Activated T-helper 2 cell treated with anti-CD3 and anti-CD28 coated beads, Interferon-gamma antibody, Interleukin-2, Interleukin-4, amounts not matched to agents 10 μg/mL and 5 μg/mL and 100 μg/mL, durations not matched to agents 14 hours and 24 hours and 36 hours (primary cell): Measurements from ENCODE around the gene HOXA13. TPM values are rescaled to one million over a fixed set of nuclear protein-coding genes. Genes with fewer than 3 reads are reported as not detected.

Experiments
- DNase-seq: peaks from one replicate; pipeline ENCODE4 v3.0.0; 2021; ENCODE audit warnings: low spot score
- H3K27ac Mint-ChIP-seq: one replicate; pipeline ENCODE4 v1.8.0; 2021; ENCODE audit warnings: mixed read lengths
- H3K27me3 Mint-ChIP-seq: one replicate; pipeline ENCODE4 v1.8.0; 2021; ENCODE audit warnings: low read depth, mixed read lengths
- H3K36me3 Mint-ChIP-seq: one replicate; pipeline ENCODE4 v1.8.0; 2021; ENCODE audit warnings: low read depth, mixed read lengths
- H3K4me1 Mint-ChIP-seq: one replicate; pipeline ENCODE4 v1.8.0; 2021; ENCODE audit warnings: low read depth, mixed read lengths
- H3K4me3 Mint-ChIP-seq: one replicate; pipeline ENCODE4 v1.8.0; 2021; ENCODE audit warnings: low read depth, mild to moderate bottlenecking, moderate library complexity, mixed read lengths
- H3K9me3 Mint-ChIP-seq: one replicate; pipeline ENCODE4 v1.8.0; 2021; ENCODE audit warnings: mixed read lengths
- intact Hi-C: fragments of 100-400 bp; cut with micrococcal nuclease; formaldehyde crosslinking; loops from one replicate; pipeline ENCODE4 v1.15.1; 2023
- total RNA-seq: library from RNA; stranded (reverse); gene quantifications from 2 replicates; pipeline ENCODE4 v1.2.3, GENCODE V29; 2022

The HOXA13 gene
- total RNA-seq, 1 donor from 2014 or later = not detected

DNA sequence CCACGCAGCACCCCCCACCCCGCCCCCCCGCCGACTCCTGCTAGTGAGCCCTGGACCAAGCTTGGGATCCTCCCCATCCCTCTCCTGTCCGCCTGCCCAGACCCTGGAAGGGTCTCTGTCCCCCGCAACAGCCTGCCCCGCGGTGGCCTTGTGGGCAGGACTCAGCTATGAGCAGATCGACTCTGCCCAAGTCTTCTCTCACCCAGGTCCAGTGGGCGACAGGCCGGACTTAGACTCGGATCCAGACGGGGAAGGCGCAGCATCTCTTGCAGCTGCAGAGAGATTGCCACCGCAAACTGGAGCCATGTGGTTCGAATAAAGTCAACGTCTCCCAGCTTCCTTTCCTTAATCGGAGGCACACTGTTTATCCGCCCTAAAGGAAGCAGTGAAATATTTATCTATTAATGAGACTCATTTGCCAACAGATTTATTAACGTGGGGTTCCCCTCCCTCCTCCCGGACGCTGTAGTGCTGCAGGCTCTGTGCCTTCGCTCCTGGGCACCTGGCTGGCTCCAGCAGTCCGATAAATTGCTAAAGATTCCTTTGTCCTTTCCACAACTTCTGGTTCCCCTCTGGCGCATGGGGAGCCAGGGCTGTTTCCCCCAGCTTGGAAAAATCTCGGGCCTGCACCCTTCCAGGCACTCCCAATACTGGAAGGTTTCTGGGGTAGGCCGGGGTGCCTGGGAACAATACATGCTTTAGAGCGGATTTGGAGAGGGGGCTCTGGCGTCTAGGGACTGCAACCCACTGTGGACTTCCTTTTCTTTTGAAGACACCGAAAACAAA, 42.8 kb downstream of the HOXA13 start:
- intact Hi-C loops = loop anchor here (1.0 to 10.0 kb wide), 6 partner anchors 8 to 1798 kb away; partner anchors contain the start of genes EVX1, HOXA11, HOXA9 and TRIL
- peaks cover 11% of the 10 kb centered on the region for H3K4me1 Mint-ChIP-seq
- H3K27me3 Mint-ChIP-seq = peaks cover 84% of the 10 kb centered on the region
- H3K36me3 Mint-ChIP-seq = peaks cover 4% of the 10 kb centered on the region
- no peak overlapping the region for H3K4me3 Mint-ChIP-seq
- H3K27ac Mint-ChIP-seq = no peak overlapping the region
- no peaks in the 10 kb centered on the region for H3K9me3 Mint-ChIP-seq
- no peak for DNase-seq

DNA sequence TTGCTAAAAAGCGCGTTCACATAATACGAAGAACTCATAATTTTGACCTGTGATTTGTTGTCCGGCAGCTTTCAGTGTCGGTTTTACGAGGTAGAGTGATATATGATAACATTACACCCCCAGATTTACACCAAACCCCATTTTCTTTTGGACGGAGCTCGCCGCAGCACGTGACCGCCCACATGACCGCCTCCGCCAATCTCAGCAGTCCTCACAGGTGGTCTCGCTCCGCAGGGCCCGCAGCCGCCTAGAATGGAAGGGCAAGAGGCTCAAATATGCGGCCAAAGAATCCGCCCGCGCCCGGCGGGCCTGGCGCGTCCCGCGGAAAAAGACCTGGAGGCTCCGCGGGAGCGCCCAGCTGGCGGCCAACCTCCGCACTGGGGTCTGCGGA, 43.4 kb downstream of the HOXA13 start, which contains the start of gene HOXA7:
TSS of gene HOXA7 (minus strand) at position 168 of the 391 bp plus-strand sequence. CDS start at position 38, 130 bp downstream.
- no peak within 1 kb of the TSS for H3K27ac Mint-ChIP-seq
- no peak for DNase-seq
- no peaks in the 10 kb centered on the region for H3K9me3 Mint-ChIP-seq
- H3K36me3 Mint-ChIP-seq = peaks cover 4% of the 10 kb centered on the region
- intact Hi-C loops = loop anchor here (1.0 to 10.0 kb wide), 6 partner anchors 9 to 1798 kb away; partner anchors contain the start of genes EVX1, HOXA11, HOXA9 and TRIL
- H3K27me3 Mint-ChIP-seq = peaks cover 87% of the 10 kb centered on the region
- H3K4me3 Mint-ChIP-seq = no peak within 1 kb of the TSS
- peaks cover 14% of the 10 kb centered on the region for H3K4me1 Mint-ChIP-seq

DNA sequence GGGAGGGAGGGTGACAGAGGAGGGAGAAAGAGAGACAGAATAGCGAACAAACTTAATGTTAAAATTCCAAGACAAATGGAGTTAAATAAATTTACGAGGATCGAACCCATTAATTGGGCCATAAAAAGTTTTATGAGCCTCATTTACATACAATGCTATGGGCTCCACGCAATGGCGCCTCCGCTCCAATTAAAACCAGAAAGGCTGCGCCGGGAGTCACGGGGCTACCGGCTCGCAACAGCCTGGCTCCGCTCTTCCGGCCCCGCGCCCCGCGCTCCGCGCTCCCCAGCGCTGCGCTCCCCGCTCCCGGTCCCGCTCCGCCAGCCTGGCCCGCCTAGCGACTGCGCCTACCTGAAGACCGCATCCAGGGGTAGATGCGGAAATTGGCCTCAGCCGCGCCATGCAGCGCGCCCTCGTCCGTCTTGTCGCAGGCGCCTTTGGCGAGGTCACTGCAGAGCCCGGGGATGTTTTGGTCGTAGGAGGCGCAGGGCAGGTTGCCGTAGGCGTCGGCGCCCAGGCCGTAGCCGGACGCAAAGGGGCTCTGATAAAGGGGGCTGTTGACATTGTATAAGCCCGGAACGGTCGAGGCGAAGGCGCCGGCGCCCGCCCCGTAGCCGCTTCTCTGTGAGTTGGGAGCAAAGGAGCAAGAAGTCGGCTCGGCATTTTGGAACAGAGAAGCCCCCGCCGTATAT, 43.9 kb downstream of the HOXA13 start:
- DNase-seq = no peak
- H3K27me3 Mint-ChIP-seq = peaks cover 89% of the 10 kb centered on the region
- no peaks in the 10 kb centered on the region for H3K9me3 Mint-ChIP-seq
- no peak overlapping the region for H3K27ac Mint-ChIP-seq
- H3K4me1 Mint-ChIP-seq = peaks cover 16% of the 10 kb centered on the region
- H3K4me3 Mint-ChIP-seq = no peak overlapping the region
- intact Hi-C loops = loop anchor here (1.0 to 10.0 kb wide), 6 partner anchors 9 to 1799 kb away; partner anchors contain the start of genes EVX1, HOXA11, HOXA9 and TRIL
- peaks cover 4% of the 10 kb centered on the region for H3K36me3 Mint-ChIP-seq

- intact Hi-C loops = loop anchor here (5.0 to 10.0 kb wide), 3 partner anchors 42 to 1800 kb away; partner anchors contain the start of gene TRIL
- peaks cover 16% of the 10 kb centered on the region for H3K4me1 Mint-ChIP-seq
These were observed 44.7 kb downstream of the HOXA13 start for GRCh38 chr7:27154901-27155815.

GRCh38 chr7:27154369-27154768, 45.5 kb downstream of the HOXA13 start:
- no peak overlapping the region for H3K27ac Mint-ChIP-seq
- peaks cover 14% of the 10 kb centered on the region for H3K4me1 Mint-ChIP-seq
- H3K9me3 Mint-ChIP-seq = no peaks in the 10 kb centered on the region
- no peak for DNase-seq
- intact Hi-C loops = loop anchor here (5.0 to 10.0 kb wide), 2 partner anchors 1292 to 1800 kb away; partner anchors contain the start of gene TRIL
- H3K27me3 Mint-ChIP-seq = peaks cover 92% of the 10 kb centered on the region
- H3K4me3 Mint-ChIP-seq = no peak overlapping the region
- peaks cover 4% of the 10 kb centered on the region for H3K36me3 Mint-ChIP-seq

More at GRCh38 chr7:27154901-27155815, 44.7 kb downstream of the HOXA13 start:
- H3K4me3 Mint-ChIP-seq = no peak overlapping the region
- peaks cover 4% of the 10 kb centered on the region for H3K36me3 Mint-ChIP-seq
- H3K27me3 Mint-ChIP-seq = peaks cover 92% of the 10 kb centered on the region
- no peak for DNase-seq
- H3K9me3 Mint-ChIP-seq = no peaks in the 10 kb centered on the region
- no peak overlapping the region for H3K27ac Mint-ChIP-seq

- Mint-ChIP-seq H3K36me3 (peaks cover 4% of the 10 kb centered on the region), H3K27me3 (peaks cover 89% of the 10 kb centered on the region), H3K4me3 (no peak overlapping the region), H3K9me3 (no peaks in the 10 kb centered on the region), H3K4me1 (peaks cover 14% of the 10 kb centered on the region), H3K27ac (no peak overlapping the region)
- intact Hi-C loops = loop anchor here (5.0 to 10.0 kb wide), 2 partner anchors 1291 to 1801 kb away; partner anchors contain the start of gene TRIL
- DNase-seq = no peak
These were observed 46.4 kb downstream of the HOXA13 start for GRCh38 chr7:27153526-27153925.

DNA sequence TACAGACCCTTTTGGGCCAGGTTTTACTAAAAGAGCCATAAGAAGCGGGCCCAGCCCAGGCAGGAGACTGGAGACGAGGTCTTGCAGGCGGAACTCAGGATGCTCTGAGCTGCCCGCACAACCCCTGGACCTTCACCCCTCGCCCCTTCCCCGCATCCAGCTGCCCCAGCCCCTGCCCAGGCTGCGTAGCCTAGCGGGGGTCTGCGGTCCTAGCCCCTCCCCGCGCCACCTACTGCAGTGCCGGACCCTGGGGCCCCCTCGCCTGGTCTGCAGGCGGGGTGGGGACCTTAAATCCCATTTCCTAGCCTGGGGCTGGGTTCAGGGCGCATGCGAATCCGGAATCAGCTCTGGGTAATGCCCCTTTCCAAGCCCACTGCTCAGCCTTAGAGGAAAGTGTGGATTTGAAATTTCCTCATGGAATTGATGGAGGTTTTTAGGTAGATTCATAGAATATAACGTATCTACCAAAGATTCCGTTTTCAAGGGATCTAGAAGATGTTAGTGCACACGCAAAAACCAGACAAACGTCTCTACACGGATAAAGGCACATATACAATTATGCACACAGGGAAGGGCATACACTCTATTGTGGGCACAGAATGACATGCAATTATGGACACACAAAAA, 47.0 kb downstream of the HOXA13 start:
- DNase-seq = no peak
- peaks cover 4% of the 10 kb centered on the region for H3K36me3 Mint-ChIP-seq
- no peak overlapping the region for H3K27ac Mint-ChIP-seq
- H3K27me3 Mint-ChIP-seq = peaks cover 89% of the 10 kb centered on the region
- intact Hi-C loops = loop anchor here (5.0 to 10.0 kb wide), 2 partner anchors 1291 to 1802 kb away; partner anchors contain the start of gene TRIL
- H3K4me3 Mint-ChIP-seq = no peak overlapping the region
- peaks cover 17% of the 10 kb centered on the region for H3K4me1 Mint-ChIP-seq
- H3K9me3 Mint-ChIP-seq = no peaks in the 10 kb centered on the region

DNA sequence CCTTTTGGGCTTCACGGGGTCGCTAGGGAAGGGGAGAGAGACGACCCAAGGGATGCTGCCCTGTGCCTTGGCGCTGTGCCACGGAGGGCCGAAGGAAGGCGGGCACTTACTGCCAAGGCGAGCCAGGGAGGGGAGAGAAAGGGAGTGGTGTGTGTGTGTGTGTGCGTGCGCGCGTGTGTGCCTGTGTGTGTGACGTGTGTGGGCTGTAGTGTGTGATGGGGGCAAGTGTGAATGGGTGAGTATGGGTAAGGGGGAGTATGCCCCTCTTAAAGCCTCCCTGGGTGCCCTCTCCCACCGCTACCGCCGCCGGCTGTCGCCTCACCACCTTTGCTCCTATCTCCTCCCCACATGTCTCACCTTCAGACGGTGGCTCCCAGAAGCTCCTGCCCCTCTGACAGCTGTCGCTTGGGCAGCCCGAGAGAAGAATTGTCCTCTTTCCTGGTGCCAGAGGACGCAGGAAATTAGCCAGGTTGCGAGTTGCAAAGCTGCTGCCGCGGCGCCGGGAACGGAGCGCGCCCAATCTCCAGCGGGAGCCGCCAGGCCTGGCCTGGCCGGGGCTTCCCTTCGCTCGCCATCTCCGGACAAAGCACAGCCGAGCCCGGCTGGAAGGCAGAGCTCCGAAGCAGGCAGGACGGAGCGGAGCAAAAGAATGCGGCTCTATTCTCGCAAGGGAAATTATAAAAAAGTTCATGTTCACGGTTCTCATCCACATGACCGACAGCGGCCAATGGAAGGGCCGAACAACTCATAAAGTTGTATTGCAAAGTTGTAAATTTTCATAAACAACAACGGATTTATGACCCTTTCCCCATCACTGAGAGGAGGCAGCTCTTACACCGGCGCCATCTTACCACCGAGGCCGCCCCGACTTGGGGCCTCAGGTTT, 47.7 kb downstream of the HOXA13 start, which contains the start of gene HOXA3:
TSS of gene HOXA3 (minus strand) at position 653 of the 885 bp plus-strand sequence. CDS start 41,943 bp downstream, outside the sequence.
- Mint-ChIP-seq H3K27ac (no peak within 1 kb of the TSS), H3K4me1 (peaks cover 17% of the 10 kb centered on the region), H3K36me3 (peaks cover 4% of the 10 kb centered on the region), H3K4me3 (peak within 1 kb of the TSS; percentile 60), H3K27me3 (peaks cover 87% of the 10 kb centered on the region), H3K9me3 (no peaks in the 10 kb centered on the region)
- no peak for DNase-seq
- intact Hi-C loops = loop anchor here (2.0 to 10.0 kb wide), 4 partner anchors 13 to 1803 kb away; partner anchors contain the start of genes HOXA9 and TRIL

GRCh38 chr7:27151341-27151930, 48.5 kb downstream of the HOXA13 start:
- Mint-ChIP-seq H3K27ac (no peak overlapping the region), H3K36me3 (peaks cover 4% of the 10 kb centered on the region)

GRCh38 chr7:27150568-27151340, 49.1 kb downstream of the HOXA13 start:
- Mint-ChIP-seq H3K9me3 (no peaks in the 10 kb centered on the region), H3K27ac (no peak overlapping the region), H3K36me3 (peaks cover 4% of the 10 kb centered on the region), H3K4me1 (peaks cover 17% of the 10 kb centered on the region), H3K4me3 (peak overlapping the region; percentile 60), H3K27me3 (peaks cover 88% of the 10 kb centered on the region)
- intact Hi-C loops = loop anchor here (2.0 to 10.0 kb wide), 4 partner anchors 14 to 1804 kb away; partner anchors contain the start of genes HOXA9 and TRIL
- peak; percentile 55 for DNase-seq

More at GRCh38 chr7:27151341-27151930, 48.5 kb downstream of the HOXA13 start:
- DNase-seq = no peak
- intact Hi-C loops = loop anchor here (2.0 to 10.0 kb wide), 4 partner anchors 13 to 1803 kb away; partner anchors contain the start of genes HOXA9 and TRIL
- H3K27me3 Mint-ChIP-seq = peaks cover 88% of the 10 kb centered on the region
- peaks cover 17% of the 10 kb centered on the region for H3K4me1 Mint-ChIP-seq
- peak overlapping the region; percentile 60 for H3K4me3 Mint-ChIP-seq
- no peaks in the 10 kb centered on the region for H3K9me3 Mint-ChIP-seq
